ENCODE data around the gene RTP3. TPM values are rescaled to one million over a fixed set of nuclear protein-coding genes. Genes with fewer than 3 reads are reported as not detected.

The RTP3 gene
- total and polyA plus RNA-seq, 2 experiments from 2014 or later = 0.16 TPM; not detected in 1

DNA sequence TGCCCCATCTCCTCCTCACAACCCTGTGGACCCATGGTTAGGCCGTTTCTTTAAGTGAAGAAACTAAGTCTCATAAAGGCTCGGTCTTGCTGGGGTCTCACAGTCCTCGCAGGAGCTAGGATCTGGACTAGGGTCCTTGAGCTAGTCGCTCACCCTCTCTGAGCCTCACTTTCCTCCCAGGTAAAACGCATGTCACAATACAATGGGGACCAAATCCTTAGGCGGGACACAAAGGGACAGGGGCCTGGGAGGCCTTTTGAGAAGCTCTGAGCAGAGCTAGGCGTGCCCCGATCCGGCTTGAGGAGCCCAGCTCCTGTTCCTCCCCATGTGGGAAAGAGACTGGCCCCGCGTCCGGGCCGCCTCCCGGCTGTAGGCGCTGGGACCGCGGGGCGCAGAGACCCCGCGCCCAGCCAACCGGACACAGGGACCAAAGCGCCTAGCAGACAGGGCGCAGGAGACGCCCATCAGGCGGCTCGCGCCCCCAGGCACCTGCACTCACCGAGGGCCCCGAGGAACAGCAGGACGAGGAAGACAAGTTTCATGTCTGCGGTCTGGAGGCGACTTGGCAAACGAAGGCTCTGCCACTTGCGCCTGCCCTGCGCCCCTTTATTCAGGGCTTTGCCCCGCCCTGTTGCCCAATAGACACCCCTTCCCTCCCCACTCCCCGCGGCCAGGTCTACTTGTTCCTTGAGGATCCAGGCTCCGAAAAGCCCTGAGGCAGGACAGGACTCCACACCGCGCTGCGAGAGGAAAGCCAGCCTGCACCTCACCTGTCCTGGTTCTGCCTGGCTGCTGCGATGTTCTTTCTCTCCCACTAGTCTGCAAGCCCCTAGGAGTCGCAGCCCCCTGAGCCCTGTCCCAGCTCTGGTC is 33.2 kb upstream of the RTP3 start, which contains the start of gene LTF:
Gene LTF (minus strand): TSS at position 580 of the 870 bp plus-strand sequence. CDS start 38 bp downstream, at position 542.
- peak within 1 kb of the TSS; percentile 82 for H3K4me2 ChIP-seq
- Mint-ChIP-seq H3K27me3 (ENCODE audit: insufficient read depth, low read depth, poor library complexity) (peaks cover 20% of the 10 kb centered on the region), H3K9me3 (no peaks in the 10 kb centered on the region; the same call in 1 of the 3 replicates), H3K27ac (no peak within 1 kb of the TSS), H3K4me3 (peak within 1 kb of the TSS; percentile 66), H3K4me1 (peaks cover 2% of the 10 kb centered on the region), H3K36me3 (ENCODE audit: low read depth) (no peaks in the 10 kb centered on the region)
- H3K9me2 ChIP-seq (ENCODE audit: insufficient read depth) = no peaks in the 10 kb centered on the region
- no peaks in the 10 kb centered on the region for H3F3A ChIP-seq (replicated peaks; ENCODE audit: low read depth)
- H3K27ac ChIP-seq (ENCODE audit: low read depth) = no peak within 1 kb of the TSS
- no peak for TF ChIP-seq EZH2phosphoT487 (IDR thresholded peaks at IDR 0.05; ENCODE audit: unreplicated experiment)
- no peak for TF ChIP-seq CREB1 (CRISPR knock-in tag; IDR thresholded peaks at IDR 0.05; ENCODE audit: low read depth)
- no peak for TF ChIP-seq POLR2AphosphoS5 (IDR thresholded peaks at IDR 0.05; ENCODE audit: low read depth)
- TF ChIP-seq, protein P1, sequence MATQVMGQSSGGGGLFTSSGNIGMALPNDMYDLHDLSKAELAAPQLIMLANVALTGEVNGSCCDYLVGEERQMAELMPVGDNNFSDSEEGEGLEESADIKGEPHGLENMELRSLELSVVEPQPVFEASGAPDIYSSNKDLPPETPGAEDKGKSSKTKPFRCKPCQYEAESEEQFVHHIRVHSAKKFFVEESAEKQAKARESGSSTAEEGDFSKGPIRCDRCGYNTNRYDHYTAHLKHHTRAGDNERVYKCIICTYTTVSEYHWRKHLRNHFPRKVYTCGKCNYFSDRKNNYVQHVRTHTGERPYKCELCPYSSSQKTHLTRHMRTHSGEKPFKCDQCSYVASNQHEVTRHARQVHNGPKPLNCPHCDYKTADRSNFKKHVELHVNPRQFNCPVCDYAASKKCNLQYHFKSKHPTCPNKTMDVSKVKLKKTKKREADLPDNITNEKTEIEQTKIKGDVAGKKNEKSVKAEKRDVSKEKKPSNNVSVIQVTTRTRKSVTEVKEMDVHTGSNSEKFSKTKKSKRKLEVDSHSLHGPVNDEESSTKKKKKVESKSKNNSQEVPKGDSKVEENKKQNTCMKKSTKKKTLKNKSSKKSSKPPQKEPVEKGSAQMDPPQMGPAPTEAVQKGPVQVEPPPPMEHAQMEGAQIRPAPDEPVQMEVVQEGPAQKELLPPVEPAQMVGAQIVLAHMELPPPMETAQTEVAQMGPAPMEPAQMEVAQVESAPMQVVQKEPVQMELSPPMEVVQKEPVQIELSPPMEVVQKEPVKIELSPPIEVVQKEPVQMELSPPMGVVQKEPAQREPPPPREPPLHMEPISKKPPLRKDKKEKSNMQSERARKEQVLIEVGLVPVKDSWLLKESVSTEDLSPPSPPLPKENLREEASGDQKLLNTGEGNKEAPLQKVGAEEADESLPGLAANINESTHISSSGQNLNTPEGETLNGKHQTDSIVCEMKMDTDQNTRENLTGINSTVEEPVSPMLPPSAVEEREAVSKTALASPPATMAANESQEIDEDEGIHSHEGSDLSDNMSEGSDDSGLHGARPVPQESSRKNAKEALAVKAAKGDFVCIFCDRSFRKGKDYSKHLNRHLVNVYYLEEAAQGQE (IDR thresholded peaks at IDR 0.05; ENCODE audit: unreplicated experiment) = no peak
- TF ChIP-seq, protein P2, sequence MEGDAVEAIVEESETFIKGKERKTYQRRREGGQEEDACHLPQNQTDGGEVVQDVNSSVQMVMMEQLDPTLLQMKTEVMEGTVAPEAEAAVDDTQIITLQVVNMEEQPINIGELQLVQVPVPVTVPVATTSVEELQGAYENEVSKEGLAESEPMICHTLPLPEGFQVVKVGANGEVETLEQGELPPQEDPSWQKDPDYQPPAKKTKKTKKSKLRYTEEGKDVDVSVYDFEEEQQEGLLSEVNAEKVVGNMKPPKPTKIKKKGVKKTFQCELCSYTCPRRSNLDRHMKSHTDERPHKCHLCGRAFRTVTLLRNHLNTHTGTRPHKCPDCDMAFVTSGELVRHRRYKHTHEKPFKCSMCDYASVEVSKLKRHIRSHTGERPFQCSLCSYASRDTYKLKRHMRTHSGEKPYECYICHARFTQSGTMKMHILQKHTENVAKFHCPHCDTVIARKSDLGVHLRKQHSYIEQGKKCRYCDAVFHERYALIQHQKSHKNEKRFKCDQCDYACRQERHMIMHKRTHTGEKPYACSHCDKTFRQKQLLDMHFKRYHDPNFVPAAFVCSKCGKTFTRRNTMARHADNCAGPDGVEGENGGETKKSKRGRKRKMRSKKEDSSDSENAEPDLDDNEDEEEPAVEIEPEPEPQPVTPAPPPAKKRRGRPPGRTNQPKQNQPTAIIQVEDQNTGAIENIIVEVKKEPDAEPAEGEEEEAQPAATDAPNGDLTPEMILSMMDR (conservative IDR thresholded peaks at IDR 0.05; ENCODE audit: low read depth in 2 of 2) = no peak
- no peak for TF ChIP-seq ZNF331 (CRISPR knock-in tag; IDR thresholded peaks at IDR 0.05; ENCODE audit: low read depth)
- TF ChIP-seq EZH2 (IDR thresholded peaks at IDR 0.05; ENCODE audit: low read depth, unreplicated experiment) = no peak
- no peak for TF ChIP-seq JUNB (IDR thresholded peaks at IDR 0.05; ENCODE audit: unreplicated experiment)
- no peak for TF ChIP-seq STAT1 (IDR thresholded peaks at IDR 0.05; ENCODE audit: unreplicated experiment)
- no peak for TF ChIP-seq NANOG (IDR thresholded peaks at IDR 0.05; ENCODE audit: borderline replicate concordance)
- no peak for TF ChIP-seq ZNF114 (CRISPR knock-in tag; IDR thresholded peaks at IDR 0.05)
- TF ChIP-seq, protein P3, sequence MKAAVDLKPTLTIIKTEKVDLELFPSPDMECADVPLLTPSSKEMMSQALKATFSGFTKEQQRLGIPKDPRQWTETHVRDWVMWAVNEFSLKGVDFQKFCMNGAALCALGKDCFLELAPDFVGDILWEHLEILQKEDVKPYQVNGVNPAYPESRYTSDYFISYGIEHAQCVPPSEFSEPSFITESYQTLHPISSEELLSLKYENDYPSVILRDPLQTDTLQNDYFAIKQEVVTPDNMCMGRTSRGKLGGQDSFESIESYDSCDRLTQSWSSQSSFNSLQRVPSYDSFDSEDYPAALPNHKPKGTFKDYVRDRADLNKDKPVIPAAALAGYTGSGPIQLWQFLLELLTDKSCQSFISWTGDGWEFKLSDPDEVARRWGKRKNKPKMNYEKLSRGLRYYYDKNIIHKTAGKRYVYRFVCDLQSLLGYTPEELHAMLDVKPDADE (IDR thresholded peaks at IDR 0.05) = no peak
- TF ChIP-seq, protein P4, sequence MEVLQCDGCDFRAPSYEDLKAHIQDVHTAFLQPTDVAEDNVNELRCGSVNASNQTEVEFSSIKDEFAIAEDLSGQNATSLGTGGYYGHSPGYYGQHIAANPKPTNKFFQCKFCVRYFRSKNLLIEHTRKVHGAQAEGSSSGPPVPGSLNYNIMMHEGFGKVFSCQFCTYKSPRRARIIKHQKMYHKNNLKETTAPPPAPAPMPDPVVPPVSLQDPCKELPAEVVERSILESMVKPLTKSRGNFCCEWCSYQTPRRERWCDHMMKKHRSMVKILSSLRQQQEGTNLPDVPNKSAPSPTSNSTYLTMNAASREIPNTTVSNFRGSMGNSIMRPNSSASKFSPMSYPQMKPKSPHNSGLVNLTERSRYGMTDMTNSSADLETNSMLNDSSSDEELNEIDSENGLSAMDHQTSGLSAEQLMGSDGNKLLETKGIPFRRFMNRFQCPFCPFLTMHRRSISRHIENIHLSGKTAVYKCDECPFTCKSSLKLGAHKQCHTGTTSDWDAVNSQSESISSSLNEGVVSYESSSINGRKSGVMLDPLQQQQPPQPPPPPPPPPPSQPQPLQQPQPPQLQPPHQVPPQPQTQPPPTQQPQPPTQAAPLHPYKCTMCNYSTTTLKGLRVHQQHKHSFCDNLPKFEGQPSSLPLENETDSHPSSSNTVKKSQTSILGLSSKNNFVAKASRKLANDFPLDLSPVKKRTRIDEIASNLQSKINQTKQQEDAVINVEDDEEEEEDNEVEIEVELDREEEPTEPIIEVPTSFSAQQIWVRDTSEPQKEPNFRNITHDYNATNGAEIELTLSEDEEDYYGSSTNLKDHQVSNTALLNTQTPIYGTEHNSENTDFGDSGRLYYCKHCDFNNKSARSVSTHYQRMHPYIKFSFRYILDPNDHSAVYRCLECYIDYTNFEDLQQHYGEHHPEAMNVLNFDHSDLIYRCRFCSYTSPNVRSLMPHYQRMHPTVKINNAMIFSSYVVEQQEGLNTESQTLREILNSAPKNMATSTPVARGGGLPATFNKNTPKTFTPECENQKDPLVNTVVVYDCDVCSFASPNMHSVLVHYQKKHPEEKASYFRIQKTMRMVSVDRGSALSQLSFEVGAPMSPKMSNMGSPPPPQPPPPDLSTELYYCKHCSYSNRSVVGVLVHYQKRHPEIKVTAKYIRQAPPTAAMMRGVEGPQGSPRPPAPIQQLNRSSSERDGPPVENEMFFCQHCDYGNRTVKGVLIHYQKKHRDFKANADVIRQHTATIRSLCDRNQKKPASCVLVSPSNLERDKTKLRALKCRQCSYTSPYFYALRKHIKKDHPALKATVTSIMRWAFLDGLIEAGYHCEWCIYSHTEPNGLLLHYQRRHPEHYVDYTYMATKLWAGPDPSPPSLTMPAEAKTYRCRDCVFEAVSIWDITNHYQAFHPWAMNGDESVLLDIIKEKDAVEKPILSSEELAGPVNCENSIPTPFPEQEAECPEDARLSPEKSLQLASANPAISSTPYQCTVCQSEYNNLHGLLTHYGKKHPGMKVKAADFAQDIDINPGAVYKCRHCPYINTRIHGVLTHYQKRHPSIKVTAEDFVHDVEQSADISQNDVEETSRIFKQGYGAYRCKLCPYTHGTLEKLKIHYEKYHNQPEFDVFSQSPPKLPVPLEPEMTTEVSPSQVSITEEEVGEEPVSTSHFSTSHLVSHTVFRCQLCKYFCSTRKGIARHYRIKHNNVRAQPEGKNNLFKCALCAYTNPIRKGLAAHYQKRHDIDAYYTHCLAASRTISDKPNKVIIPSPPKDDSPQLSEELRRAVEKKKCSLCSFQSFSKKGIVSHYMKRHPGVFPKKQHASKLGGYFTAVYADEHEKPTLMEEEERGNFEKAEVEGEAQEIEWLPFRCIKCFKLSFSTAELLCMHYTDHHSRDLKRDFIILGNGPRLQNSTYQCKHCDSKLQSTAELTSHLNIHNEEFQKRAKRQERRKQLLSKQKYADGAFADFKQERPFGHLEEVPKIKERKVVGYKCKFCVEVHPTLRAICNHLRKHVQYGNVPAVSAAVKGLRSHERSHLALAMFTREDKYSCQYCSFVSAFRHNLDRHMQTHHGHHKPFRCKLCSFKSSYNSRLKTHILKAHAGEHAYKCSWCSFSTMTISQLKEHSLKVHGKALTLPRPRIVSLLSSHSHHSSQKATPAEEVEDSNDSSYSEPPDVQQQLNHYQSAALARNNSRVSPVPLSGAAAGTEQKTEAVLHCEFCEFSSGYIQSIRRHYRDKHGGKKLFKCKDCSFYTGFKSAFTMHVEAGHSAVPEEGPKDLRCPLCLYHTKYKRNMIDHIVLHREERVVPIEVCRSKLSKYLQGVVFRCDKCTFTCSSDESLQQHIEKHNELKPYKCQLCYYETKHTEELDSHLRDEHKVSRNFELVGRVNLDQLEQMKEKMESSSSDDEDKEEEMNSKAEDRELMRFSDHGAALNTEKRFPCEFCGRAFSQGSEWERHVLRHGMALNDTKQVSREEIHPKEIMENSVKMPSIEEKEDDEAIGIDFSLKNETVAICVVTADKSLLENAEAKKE (CRISPR knock-in tag; IDR thresholded peaks at IDR 0.05) = no peak
- no peaks in the 10 kb centered on the region for H3K36me3 ChIP-seq (ENCODE audit: insufficient read depth)
- H3K79me2 ChIP-seq (replicated peaks; ENCODE audit: insufficient read depth) = no peaks in the 10 kb centered on the region
- peak; percentile 80 for ATAC-seq
- no peaks in the 10 kb centered on the region for H4K20me1 ChIP-seq (replicated peaks; ENCODE audit: insufficient read depth)
- H3K4me1 ChIP-seq (ENCODE audit: insufficient read depth) = peaks cover 6% of the 10 kb centered on the region; the same call in 1 of the 2 replicates
- peak; percentile 56 for DNase-seq (ENCODE audit: low spot score)
- peaks cover 39% of the 10 kb centered on the region for H3K27me3 ChIP-seq (ENCODE audit: insufficient read depth)
- peak within 1 kb of the TSS; percentile 99 for H2AFZ ChIP-seq
- peak within 1 kb of the TSS; percentile 64 for H3K4me3 ChIP-seq

Measured in GM23338 (cell line).